Astrocyte (in vitro differentiated cells and primary cell): ENCODE measurements around the gene PNPLA2. TPM values are rescaled to one million over a fixed set of nuclear protein-coding genes. Genes with fewer than 3 reads are reported as not detected.

Experiments used
- DNase-seq: peaks from one replicate; pipeline ENCODE4 v3.0.0-alpha.2; 2010; ENCODE audit warnings: low read depth
- FAIRE-seq: peaks from 2 replicates; lab custom pipeline; 2011; peaks lifted over from hg19 to GRCh38; lab: Jason Lieb, UNC
- H2AFZ ChIP-seq: 2 replicates; pipeline ENCODE4 v1.6.0; 2012; ENCODE audit warnings: low read depth, low read length, inconsistent platforms
- H3K27ac ChIP-seq: 2 replicates; pipeline ENCODE4 v1.5.1; 2011; ENCODE audit warnings: low read depth, low read length, inconsistent platforms
- H3K27me3 ChIP-seq: 2 replicates; pipeline ENCODE4 v1.6.0; 2011; ENCODE audit warnings: low read length, inconsistent platforms; ENCODE audit not compliant: insufficient read depth
- H3K36me3 ChIP-seq: 2 replicates; pipeline ENCODE4 v1.5.1; 2011; ENCODE audit warnings: low read length, inconsistent platforms; ENCODE audit not compliant: insufficient read depth
- H3K4me1 ChIP-seq: 2 replicates; pipeline ENCODE4 v1.5.1; 2011; ENCODE audit warnings: low read length, inconsistent platforms; ENCODE audit not compliant: insufficient read depth
- H3K4me2 ChIP-seq: 2 replicates; pipeline ENCODE4 v1.6.0; 2012; ENCODE audit warnings: low read length, inconsistent platforms
- H3K4me3 ChIP-seq: 2 replicates; pipeline ENCODE4 v1.5.1; 2011; ENCODE audit warnings: low read depth, mild to moderate bottlenecking, low read length, inconsistent platforms; ENCODE audit not compliant: insufficient read depth
- H3K79me2 ChIP-seq: 2 replicates; pipeline ENCODE4 v1.6.0; 2012; ENCODE audit warnings: mild to moderate bottlenecking, low read length, inconsistent platforms; ENCODE audit not compliant: insufficient read depth
- H3K9ac ChIP-seq: 2 replicates; pipeline ENCODE4 v1.6.0; 2012; ENCODE audit warnings: mild to moderate bottlenecking, low read length, inconsistent platforms
- H3K9me3 ChIP-seq: 2 replicates; pipeline ENCODE4 v1.5.1; 2012; ENCODE audit warnings: low read depth, mild to moderate bottlenecking, low read length, inconsistent platforms; ENCODE audit not compliant: insufficient read depth
- H4K20me1 ChIP-seq: 2 replicates; pipeline ENCODE4 v1.6.0; 2012; ENCODE audit warnings: low read length, inconsistent platforms; ENCODE audit not compliant: insufficient read depth
- H3K27ac Mint-ChIP-seq: one replicate; pipeline ENCODE4 v1.8.0; 2021; ENCODE audit warnings: mild to moderate bottlenecking, mixed read lengths; ENCODE audit not compliant: unreplicated experiment
- H3K27me3 Mint-ChIP-seq: one replicate; pipeline ENCODE4 v1.8.0; 2021; ENCODE audit warnings: low read depth, mixed read lengths; ENCODE audit not compliant: unreplicated experiment
- H3K36me3 Mint-ChIP-seq: one replicate; pipeline ENCODE4 v1.8.0; 2021; ENCODE audit warnings: low read depth, mixed read lengths; ENCODE audit not compliant: unreplicated experiment
- H3K4me1 Mint-ChIP-seq: one replicate; pipeline ENCODE4 v1.8.0; 2021; ENCODE audit warnings: low read depth, mixed read lengths; ENCODE audit not compliant: unreplicated experiment
- H3K4me3 Mint-ChIP-seq: one replicate; pipeline ENCODE4 v1.8.0; 2021; ENCODE audit warnings: mild to moderate bottlenecking, moderate library complexity, mixed read lengths; ENCODE audit not compliant: unreplicated experiment
- H3K9me3 Mint-ChIP-seq: one replicate; pipeline ENCODE4 v1.8.0; 2021; ENCODE audit warnings: mild to moderate bottlenecking, mixed read lengths; ENCODE audit not compliant: unreplicated experiment
- CTCF ChIP-seq: IDR thresholded peaks from 2 replicates; pipeline ENCODE4 v1.5.1; 2011; ENCODE audit warnings: low read depth, mild to moderate bottlenecking, inconsistent platforms, low read length, moderate library complexity; ENCODE audit not compliant: insufficient read depth
- EZH2 ChIP-seq: IDR thresholded peaks from 2 replicates; pipeline ENCODE4 v1.6.1; 2012; ENCODE audit warnings: mild to moderate bottlenecking, low read length, inconsistent platforms; ENCODE audit not compliant: insufficient read depth
- total RNA-seq: library from RNA; stranded (reverse); gene quantifications from 2 replicates; pipeline ENCODE4 v1.2.1, GENCODE V29; 2021

The PNPLA2 gene
- total RNA-seq, 1 donor from 2014 or later: 46.8 TPM

- FAIRE-seq (no peak), DNase-seq (no peak)
- Mint-ChIP-seq H3K9me3 (no peaks in the 10 kb centered on the region), H3K36me3 (no peaks in the 10 kb centered on the region), H3K4me1 (no peaks in the 10 kb centered on the region), H3K27me3 (no peaks in the 10 kb centered on the region), H3K4me3 (no peak overlapping the region), H3K27ac (no peak overlapping the region)
- Histone ChIP-seq H3K4me1 (peaks cover 23% of the 10 kb centered on the region), H2AFZ (no peak overlapping the region), H3K4me2 (no peak overlapping the region), H3K4me3 (no peak overlapping the region), H3K27ac (no peak overlapping the region), H3K36me3 (no peaks in the 10 kb centered on the region), H4K20me1 (peaks cover 22% of the 10 kb centered on the region), H3K79me2 (peaks cover 23% of the 10 kb centered on the region), H3K9me3 (no peaks in the 10 kb centered on the region), H3K27me3 (no peaks in the 10 kb centered on the region), H3K9ac (no peak overlapping the region)
- no peak for TF ChIP-seq EZH2
- no peak for TF ChIP-seq CTCF
Measured at GRCh38 chr11:802018-802617, 16.6 kb upstream of the PNPLA2 start.

GRCh38 chr11:802693-803466 is 15.8 kb upstream of the PNPLA2 start:
- Histone ChIP-seq H3K4me2 (no peak overlapping the region), H3K9me3 (no peaks in the 10 kb centered on the region), H3K27me3 (no peaks in the 10 kb centered on the region), H4K20me1 (peaks cover 22% of the 10 kb centered on the region), H3K79me2 (peaks cover 26% of the 10 kb centered on the region), H3K4me1 (peaks cover 23% of the 10 kb centered on the region), H3K27ac (no peak overlapping the region), H3K9ac (no peak overlapping the region), H3K4me3 (no peak overlapping the region), H2AFZ (no peak overlapping the region), H3K36me3 (no peaks in the 10 kb centered on the region)
- no peak overlapping the region for H3K4me3 Mint-ChIP-seq
- FAIRE-seq (no peak), DNase-seq (no peak)
- no peak for TF ChIP-seq CTCF
- no peak for TF ChIP-seq EZH2
- H3K27ac Mint-ChIP-seq: no peak overlapping the region
- no peaks in the 10 kb centered on the region for H3K9me3 Mint-ChIP-seq
- no peaks in the 10 kb centered on the region for H3K36me3 Mint-ChIP-seq
- H3K4me1 Mint-ChIP-seq: no peaks in the 10 kb centered on the region
- H3K27me3 Mint-ChIP-seq: no peaks in the 10 kb centered on the region

DNA sequence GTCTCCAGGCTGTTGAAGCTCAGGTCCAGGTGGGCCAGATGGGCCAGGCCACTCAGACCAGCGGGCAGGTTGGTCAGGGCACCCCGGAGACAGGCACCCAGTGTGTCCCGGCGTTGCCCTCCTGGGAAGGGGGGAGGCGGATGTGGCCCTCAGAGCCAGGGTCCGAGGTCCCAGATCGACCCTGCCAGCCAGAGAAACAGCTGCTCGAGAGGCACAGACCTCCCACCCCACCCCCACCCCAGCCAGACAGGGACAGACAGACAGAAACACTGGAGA is 15.3 kb upstream of the PNPLA2 start:
- Histone ChIP-seq H3K4me3 (no peak overlapping the region), H3K4me1 (peaks cover 22% of the 10 kb centered on the region), H2AFZ (no peak overlapping the region), H3K79me2 (peaks cover 29% of the 10 kb centered on the region), H3K27ac (no peak overlapping the region), H3K9me3 (no peaks in the 10 kb centered on the region), H3K27me3 (no peaks in the 10 kb centered on the region), H3K36me3 (no peaks in the 10 kb centered on the region), H3K4me2 (peak overlapping the region; percentile 93), H3K9ac (peak overlapping the region; percentile 71), H4K20me1 (peaks cover 22% of the 10 kb centered on the region)
- TF ChIP-seq EZH2 (no peak), CTCF (no peak)
- FAIRE-seq: no peak
- Mint-ChIP-seq H3K9me3 (no peaks in the 10 kb centered on the region), H3K27me3 (no peaks in the 10 kb centered on the region), H3K4me1 (no peaks in the 10 kb centered on the region), H3K27ac (no peak overlapping the region), H3K4me3 (no peak overlapping the region), H3K36me3 (no peaks in the 10 kb centered on the region)
- no peak for DNase-seq
